Astrocyte (in vitro differentiated cells and primary cell): Measurements from ENCODE around the gene SIRT5. TPM values are rescaled to one million over a fixed set of nuclear protein-coding genes. Genes with fewer than 3 reads are reported as not detected.

Experiments
- DNase-seq: peaks from one replicate; pipeline ENCODE4 v3.0.0-alpha.2; 2010; ENCODE audit warnings: low read depth
- FAIRE-seq: peaks from 2 replicates; lab custom pipeline; 2011; peaks lifted over from hg19 to GRCh38; lab: Jason Lieb, UNC
- H2AFZ ChIP-seq: 2 replicates; pipeline ENCODE4 v1.6.0; 2012; ENCODE audit warnings: low read depth, low read length, inconsistent platforms
- H3K27ac ChIP-seq: 2 replicates; pipeline ENCODE4 v1.5.1; 2011; ENCODE audit warnings: low read depth, low read length, inconsistent platforms
- H3K27me3 ChIP-seq: 2 replicates; pipeline ENCODE4 v1.6.0; 2011; ENCODE audit warnings: low read length, inconsistent platforms; ENCODE audit not compliant: insufficient read depth
- H3K36me3 ChIP-seq: 2 replicates; pipeline ENCODE4 v1.5.1; 2011; ENCODE audit warnings: low read length, inconsistent platforms; ENCODE audit not compliant: insufficient read depth
- H3K4me1 ChIP-seq: 2 replicates; pipeline ENCODE4 v1.5.1; 2011; ENCODE audit warnings: low read length, inconsistent platforms; ENCODE audit not compliant: insufficient read depth
- H3K4me2 ChIP-seq: 2 replicates; pipeline ENCODE4 v1.6.0; 2012; ENCODE audit warnings: low read length, inconsistent platforms
- H3K4me3 ChIP-seq: 2 replicates; pipeline ENCODE4 v1.5.1; 2011; ENCODE audit warnings: low read depth, mild to moderate bottlenecking, low read length, inconsistent platforms; ENCODE audit not compliant: insufficient read depth
- H3K79me2 ChIP-seq: 2 replicates; pipeline ENCODE4 v1.6.0; 2012; ENCODE audit warnings: mild to moderate bottlenecking, low read length, inconsistent platforms; ENCODE audit not compliant: insufficient read depth
- H3K9ac ChIP-seq: 2 replicates; pipeline ENCODE4 v1.6.0; 2012; ENCODE audit warnings: mild to moderate bottlenecking, low read length, inconsistent platforms
- H3K9me3 ChIP-seq: 2 replicates; pipeline ENCODE4 v1.5.1; 2012; ENCODE audit warnings: low read depth, mild to moderate bottlenecking, low read length, inconsistent platforms; ENCODE audit not compliant: insufficient read depth
- H4K20me1 ChIP-seq: 2 replicates; pipeline ENCODE4 v1.6.0; 2012; ENCODE audit warnings: low read length, inconsistent platforms; ENCODE audit not compliant: insufficient read depth
- H3K27ac Mint-ChIP-seq: one replicate; pipeline ENCODE4 v1.8.0; 2021; ENCODE audit warnings: mild to moderate bottlenecking, mixed read lengths; ENCODE audit not compliant: unreplicated experiment
- H3K27me3 Mint-ChIP-seq: one replicate; pipeline ENCODE4 v1.8.0; 2021; ENCODE audit warnings: low read depth, mixed read lengths; ENCODE audit not compliant: unreplicated experiment
- H3K36me3 Mint-ChIP-seq: one replicate; pipeline ENCODE4 v1.8.0; 2021; ENCODE audit warnings: low read depth, mixed read lengths; ENCODE audit not compliant: unreplicated experiment
- H3K4me1 Mint-ChIP-seq: one replicate; pipeline ENCODE4 v1.8.0; 2021; ENCODE audit warnings: low read depth, mixed read lengths; ENCODE audit not compliant: unreplicated experiment
- H3K4me3 Mint-ChIP-seq: one replicate; pipeline ENCODE4 v1.8.0; 2021; ENCODE audit warnings: mild to moderate bottlenecking, moderate library complexity, mixed read lengths; ENCODE audit not compliant: unreplicated experiment
- H3K9me3 Mint-ChIP-seq: one replicate; pipeline ENCODE4 v1.8.0; 2021; ENCODE audit warnings: mild to moderate bottlenecking, mixed read lengths; ENCODE audit not compliant: unreplicated experiment
- CTCF ChIP-seq: IDR thresholded peaks from 2 replicates; pipeline ENCODE4 v1.5.1; 2011; ENCODE audit warnings: low read depth, mild to moderate bottlenecking, inconsistent platforms, low read length, moderate library complexity; ENCODE audit not compliant: insufficient read depth
- EZH2 ChIP-seq: IDR thresholded peaks from 2 replicates; pipeline ENCODE4 v1.6.1; 2012; ENCODE audit warnings: mild to moderate bottlenecking, low read length, inconsistent platforms; ENCODE audit not compliant: insufficient read depth
- total RNA-seq: library from RNA; stranded (reverse); gene quantifications from 2 replicates; pipeline ENCODE4 v1.2.1, GENCODE V29; 2021

Gene SIRT5
- total RNA-seq, 1 donor from 2014 or later, result 8.6 TPM

- H3K4me2 ChIP-seq, result no peak overlapping the region
- no peak overlapping the region for H2AFZ ChIP-seq
- Mint-ChIP-seq H3K27ac (no peak overlapping the region), H3K27me3 (no peaks in the 10 kb centered on the region), H3K4me3 (no peak overlapping the region), H3K4me1 (peaks cover 4% of the 10 kb centered on the region), H3K36me3 (peaks cover 9% of the 10 kb centered on the region), H3K9me3 (no peaks in the 10 kb centered on the region)
- H3K9me3 ChIP-seq, result no peaks in the 10 kb centered on the region
- peaks cover 18% of the 10 kb centered on the region for H3K36me3 ChIP-seq
- DNase-seq (no peak), FAIRE-seq (no peak)
- no peak overlapping the region for H3K4me3 ChIP-seq
- TF ChIP-seq CTCF, result no peak
- no peak for TF ChIP-seq EZH2
- H3K4me1 ChIP-seq, result no peaks in the 10 kb centered on the region
- no peaks in the 10 kb centered on the region for H3K79me2 ChIP-seq
- H3K27ac ChIP-seq, result no peak overlapping the region
- peaks cover 6% of the 10 kb centered on the region for H4K20me1 ChIP-seq
- no peaks in the 10 kb centered on the region for H3K27me3 ChIP-seq
- no peak overlapping the region for H3K9ac ChIP-seq
Measured at GRCh38 chr6:13629459-13630116, 55.2 kb downstream of the SIRT5 start.

- H3K9me3 Mint-ChIP-seq, result no peaks in the 10 kb centered on the region
- FAIRE-seq, result no peak
- DNase-seq, result no peak
- H3K4me3 ChIP-seq, result no peak overlapping the region
- no peaks in the 10 kb centered on the region for H3K79me2 ChIP-seq
- H3K36me3 Mint-ChIP-seq, result peaks cover 7% of the 10 kb centered on the region
- H3K9ac ChIP-seq, result no peak overlapping the region
- H3K9me3 ChIP-seq, result no peaks in the 10 kb centered on the region
- H3K4me2 ChIP-seq, result no peak overlapping the region
- TF ChIP-seq EZH2 (no peak), CTCF (no peak)
- H3K4me1 ChIP-seq, result no peaks in the 10 kb centered on the region
- H2AFZ ChIP-seq, result no peak overlapping the region
- H3K27ac Mint-ChIP-seq, result no peak overlapping the region
- no peaks in the 10 kb centered on the region for H4K20me1 ChIP-seq
- peaks cover 15% of the 10 kb centered on the region for H3K36me3 ChIP-seq
- no peak overlapping the region for H3K4me3 Mint-ChIP-seq
- H3K27ac ChIP-seq, result no peak overlapping the region
- peaks cover 4% of the 10 kb centered on the region for H3K4me1 Mint-ChIP-seq
- H3K27me3 ChIP-seq, result no peaks in the 10 kb centered on the region
- H3K27me3 Mint-ChIP-seq, result no peaks in the 10 kb centered on the region
Measured at GRCh38 chr6:13630499-13630898, 56.1 kb downstream of the SIRT5 start.

- peaks cover 13% of the 10 kb centered on the region for H3K36me3 ChIP-seq
- no peak overlapping the region for H3K27ac ChIP-seq
- no peak overlapping the region for H2AFZ ChIP-seq
- no peaks in the 10 kb centered on the region for H3K4me1 ChIP-seq
- no peak overlapping the region for H3K4me3 Mint-ChIP-seq
- peaks cover 4% of the 10 kb centered on the region for H3K4me1 Mint-ChIP-seq
- H3K4me3 ChIP-seq, result no peak overlapping the region
- H3K9ac ChIP-seq, result no peak overlapping the region
- H3K9me3 Mint-ChIP-seq, result no peaks in the 10 kb centered on the region
- H3K79me2 ChIP-seq, result no peaks in the 10 kb centered on the region
- FAIRE-seq (no peak), DNase-seq (no peak)
- H4K20me1 ChIP-seq, result no peaks in the 10 kb centered on the region
- no peak overlapping the region for H3K27ac Mint-ChIP-seq
- no peaks in the 10 kb centered on the region for H3K9me3 ChIP-seq
- H3K27me3 Mint-ChIP-seq, result no peaks in the 10 kb centered on the region
- H3K36me3 Mint-ChIP-seq, result peaks cover 6% of the 10 kb centered on the region
- TF ChIP-seq EZH2 (no peak), CTCF (no peak)
- no peak overlapping the region for H3K4me2 ChIP-seq
- H3K27me3 ChIP-seq, result no peaks in the 10 kb centered on the region
Measured at GRCh38 chr6:13633343-13633742, 58.9 kb downstream of the SIRT5 start.
